ENCODE results near the gene MAP4K4. TPM values are rescaled to one million over a fixed set of nuclear protein-coding genes. Genes with fewer than 3 reads are reported as not detected.

Gene MAP4K4
- total and polyA plus RNA-seq, 3 experiments from 2014 or later = 13.5 to 36.0 (median 30.8) TPM

DNA sequence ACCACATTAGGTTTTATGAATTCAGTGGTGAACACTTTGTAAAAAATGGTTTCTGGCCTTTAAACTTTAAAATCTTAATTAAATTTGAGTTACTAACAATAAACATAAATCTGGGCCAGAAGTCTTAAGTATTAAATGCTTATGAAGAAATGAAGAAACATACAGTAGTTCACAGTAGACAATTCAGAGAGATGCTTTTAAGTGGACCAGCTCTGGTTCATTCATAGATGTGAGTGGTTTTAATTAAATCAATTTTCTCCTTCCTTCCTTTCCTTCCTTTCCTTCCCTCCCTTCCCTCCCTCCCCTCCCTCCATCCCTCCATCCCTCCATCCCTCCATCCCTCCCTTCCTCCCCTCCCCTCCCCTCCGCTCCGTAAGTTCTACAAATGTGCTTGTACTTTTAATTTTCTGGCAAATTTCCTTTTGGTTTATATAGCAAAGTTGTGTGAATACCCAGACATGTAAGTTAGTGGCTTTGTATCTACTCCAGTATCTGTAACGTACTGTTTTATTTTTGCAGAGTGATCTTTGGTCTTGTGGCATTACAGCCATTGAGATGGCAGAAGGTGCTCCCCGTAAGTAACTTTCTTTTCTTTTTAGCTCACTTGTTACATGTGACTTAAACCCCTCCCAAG, 136.5 kb downstream of the MAP4K4 start:
- CTCF ChIA-PET = interaction anchor here (1.7 kb wide), 1 partner anchor 415 kb away, joined by 5 read pairs; no protein-coding TSS in a partner anchor
- H3K4me3 Mint-ChIP-seq = no peak overlapping the region
- Histone ChIP-seq H3K36me3 (ENCODE audit: insufficient read depth, low read length) (peaks cover 39% of the 10 kb centered on the region), H3K27ac (ENCODE audit: low read depth, low read length) (no peak overlapping the region), H3K4me1 (ENCODE audit: insufficient read depth, low read length) (peaks cover 28% of the 10 kb centered on the region), H3K9me3 (ENCODE audit: low read length) (no peaks in the 10 kb centered on the region), H3K27me3 (ENCODE audit: insufficient read depth, low read length, poor library complexity, severe bottlenecking) (no peaks in the 10 kb centered on the region), H3K4me3 (ENCODE audit: low read length) (no peak overlapping the region)
- H3K27me3 Mint-ChIP-seq = no peaks in the 10 kb centered on the region
- no peaks in the 10 kb centered on the region for H3K9me3 Mint-ChIP-seq
- DNase-seq = no peak
- POLR2A ChIA-PET = no interaction called here
- peaks cover 26 to 28% (median 27%) of the 10 kb centered on the region in 3 donors for H3K4me1 Mint-ChIP-seq
- peaks cover 17 to 77% (median 41%) of the 10 kb centered on the region in 3 donors for H3K36me3 Mint-ChIP-seq
- no peak overlapping the region for H3K27ac Mint-ChIP-seq

DNA sequence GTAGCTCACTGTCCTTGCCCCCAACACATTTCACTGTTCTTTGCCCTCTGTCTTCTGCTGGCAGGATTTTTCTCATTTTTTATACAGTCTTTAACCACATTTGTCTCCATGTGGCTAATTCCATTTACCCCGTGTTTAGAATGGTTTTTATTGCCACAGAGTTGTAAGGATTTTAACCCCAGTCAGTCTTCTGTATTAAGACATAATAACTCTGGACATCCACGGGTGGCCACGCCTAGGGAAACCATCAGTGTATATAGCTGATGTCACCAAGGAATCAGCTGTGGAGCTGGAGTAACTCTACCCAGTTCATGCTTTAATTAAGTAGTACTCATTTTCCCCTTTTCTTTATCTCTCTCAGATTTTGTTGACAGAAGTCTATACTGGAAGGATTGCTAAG, 139.8 kb downstream of the MAP4K4 start:
- H3K9me3 Mint-ChIP-seq = no peaks in the 10 kb centered on the region
- no peak for DNase-seq
- Histone ChIP-seq H3K27ac (ENCODE audit: low read depth, low read length) (no peak overlapping the region), H3K36me3 (ENCODE audit: insufficient read depth, low read length) (peaks cover 34% of the 10 kb centered on the region), H3K4me3 (ENCODE audit: low read length) (no peak overlapping the region), H3K9me3 (ENCODE audit: low read length) (no peaks in the 10 kb centered on the region), H3K4me1 (ENCODE audit: insufficient read depth, low read length) (peaks cover 9% of the 10 kb centered on the region), H3K27me3 (ENCODE audit: insufficient read depth, low read length, poor library complexity, severe bottlenecking) (no peaks in the 10 kb centered on the region)
- no peaks in the 10 kb centered on the region for H3K27me3 Mint-ChIP-seq
- POLR2A ChIA-PET = no interaction called here
- peak overlapping the region in 1 of 8 donors; percentile 15 for H3K27ac Mint-ChIP-seq
- H3K36me3 Mint-ChIP-seq = peaks cover 11 to 81% (median 52%) of the 10 kb centered on the region in 3 donors
- H3K4me3 Mint-ChIP-seq = peak overlapping the region in 1 of 7 donors; percentile 0
- CTCF ChIA-PET = interaction anchor here (1.1 to 1.7 kb wide), 3 partner anchors 10 to 419 kb away, joined by 3 to 5 read pairs (median 4); no protein-coding TSS in a partner anchor
- peaks cover 14 to 21% (median 16%) of the 10 kb centered on the region in 3 donors for H3K4me1 Mint-ChIP-seq

DNA sequence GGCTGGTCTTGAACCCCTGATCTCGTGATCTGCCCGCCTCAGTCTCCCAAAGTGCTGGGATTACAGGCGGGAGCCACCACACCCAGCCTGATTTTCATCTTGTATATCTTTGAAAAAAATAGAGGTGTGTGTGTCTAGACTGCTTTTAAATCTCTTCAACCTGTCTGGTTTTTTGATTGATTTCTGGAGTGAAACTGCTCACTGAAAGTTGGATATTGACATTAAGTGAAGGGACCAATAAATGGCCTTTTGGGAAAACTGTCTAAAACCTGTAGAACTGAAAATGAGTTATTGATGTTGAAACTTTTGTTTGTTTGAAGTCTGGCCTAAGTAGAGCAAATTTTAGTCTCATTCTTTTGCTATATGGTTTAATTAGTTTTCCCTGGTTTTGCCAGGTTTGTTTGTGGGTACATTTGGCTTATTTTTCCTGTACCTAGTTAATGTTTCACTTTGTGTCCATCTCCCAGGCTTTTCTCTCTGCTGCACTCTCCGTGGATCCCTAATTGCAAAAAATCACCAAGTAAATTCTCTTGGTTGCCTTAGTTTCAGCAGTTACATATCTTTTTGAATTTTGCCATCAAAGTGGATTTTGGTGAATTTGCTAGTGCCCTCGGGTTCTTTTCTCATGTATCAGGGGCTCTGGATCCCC, 144.3 kb downstream of the MAP4K4 start:
- CTCF ChIA-PET = interaction anchor here (1.8 kb wide), 1 partner anchor 18 kb away, joined by 5 read pairs; no protein-coding TSS in a partner anchor
- H3K36me3 Mint-ChIP-seq = peaks cover 5 to 94% (median 57%) of the 10 kb centered on the region in 3 donors

DNA sequence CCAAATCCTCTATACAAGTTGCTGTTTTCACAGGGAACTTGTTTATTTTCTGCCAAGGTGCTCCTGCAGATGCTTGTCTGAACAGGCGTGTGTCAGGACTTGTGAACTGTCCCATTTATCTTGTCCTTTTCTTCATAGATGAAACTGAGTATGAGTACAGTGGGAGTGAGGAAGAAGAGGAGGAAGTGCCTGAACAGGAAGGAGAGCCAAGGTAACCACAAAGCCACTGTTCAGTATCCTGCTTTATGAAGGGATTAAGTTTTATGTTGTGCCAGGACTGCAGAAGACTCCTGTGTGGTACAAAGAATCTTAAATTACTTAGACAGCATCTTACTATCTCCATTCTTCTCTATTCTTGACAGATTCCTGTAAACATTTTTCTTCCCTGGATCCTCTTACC, 145.0 kb downstream of the MAP4K4 start:
- Histone ChIP-seq H3K36me3 (ENCODE audit: insufficient read depth, low read length) (peaks cover 61% of the 10 kb centered on the region), H3K27ac (ENCODE audit: low read depth, low read length) (no peak overlapping the region), H3K4me1 (ENCODE audit: insufficient read depth, low read length) (peaks cover 16% of the 10 kb centered on the region), H3K4me3 (ENCODE audit: low read length) (no peak overlapping the region), H3K27me3 (ENCODE audit: insufficient read depth, low read length, poor library complexity, severe bottlenecking) (no peaks in the 10 kb centered on the region), H3K9me3 (ENCODE audit: low read length) (no peaks in the 10 kb centered on the region)
- ChIA-PET CTCF (no interaction called here), POLR2A (no interaction called here)
- Mint-ChIP-seq H3K4me1 (peaks cover 23 to 33% (median 25%) of the 10 kb centered on the region in 3 donors), H3K27me3 (no peaks in the 10 kb centered on the region), H3K36me3 (peaks cover 0 to 91% (median 52%) of the 10 kb centered on the region in 3 donors), H3K4me3 (no peak overlapping the region), H3K27ac (peak overlapping the region in 6 of 8 donors; percentile 7 to 69 (median 52)), H3K9me3 (no peaks in the 10 kb centered on the region)
- DNase-seq = no peak

More for the DNA sequence above, 144.3 kb downstream of the MAP4K4 start:
- H3K27ac ChIP-seq (ENCODE audit: low read depth, low read length) = no peak overlapping the region
- Mint-ChIP-seq H3K27me3 (no peaks in the 10 kb centered on the region), H3K4me1 (peaks cover 23 to 33% (median 27%) of the 10 kb centered on the region in 3 donors), H3K4me3 (no peak overlapping the region), H3K9me3 (no peaks in the 10 kb centered on the region), H3K27ac (peak overlapping the region in 5 of 8 donors; percentile 7 to 69 (median 28))
- H3K4me3 ChIP-seq (ENCODE audit: low read length) = no peak overlapping the region
- H3K4me1 ChIP-seq (ENCODE audit: insufficient read depth, low read length) = peaks cover 16% of the 10 kb centered on the region
- H3K9me3 ChIP-seq (ENCODE audit: low read length) = no peaks in the 10 kb centered on the region
- no peak for DNase-seq
- H3K27me3 ChIP-seq (ENCODE audit: insufficient read depth, low read length, poor library complexity, severe bottlenecking) = no peaks in the 10 kb centered on the region
- peaks cover 61% of the 10 kb centered on the region for H3K36me3 ChIP-seq (ENCODE audit: insufficient read depth, low read length)
- POLR2A ChIA-PET = no interaction called here

DNA sequence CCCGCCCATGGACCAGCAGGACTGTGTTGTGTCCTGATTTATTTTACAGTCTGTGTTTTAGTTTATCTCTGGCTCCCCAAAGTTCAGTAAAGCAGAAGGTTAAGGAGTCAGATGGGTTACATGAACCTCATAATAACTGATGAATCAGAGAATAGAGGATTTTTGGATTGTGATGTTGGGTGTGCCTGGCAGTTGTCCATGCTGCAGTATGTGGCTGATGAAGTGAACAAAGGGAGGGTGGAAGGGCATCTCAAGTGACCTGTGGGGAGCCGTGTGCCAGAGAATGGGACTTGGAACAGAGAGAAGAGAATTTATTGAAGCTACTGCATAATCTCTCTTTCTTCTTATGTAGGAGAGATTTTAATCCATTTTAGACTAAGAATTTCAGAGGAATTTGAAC, 145.5 kb downstream of the MAP4K4 start:
- Mint-ChIP-seq H3K27ac (peak overlapping the region in 6 of 8 donors; percentile 8 to 85 (median 43)), H3K4me1 (peaks cover 23 to 33% (median 25%) of the 10 kb centered on the region in 3 donors), H3K27me3 (no peaks in the 10 kb centered on the region), H3K9me3 (no peaks in the 10 kb centered on the region), H3K36me3 (peaks cover 0 to 90% (median 50%) of the 10 kb centered on the region in 3 donors), H3K4me3 (no peak overlapping the region)
- no peak for DNase-seq
- Histone ChIP-seq H3K4me1 (ENCODE audit: insufficient read depth, low read length) (peaks cover 16% of the 10 kb centered on the region), H3K9me3 (ENCODE audit: low read length) (no peaks in the 10 kb centered on the region), H3K27me3 (ENCODE audit: insufficient read depth, low read length, poor library complexity, severe bottlenecking) (no peaks in the 10 kb centered on the region), H3K27ac (ENCODE audit: low read depth, low read length) (no peak overlapping the region), H3K36me3 (ENCODE audit: insufficient read depth, low read length) (peaks cover 56% of the 10 kb centered on the region), H3K4me3 (ENCODE audit: low read length) (no peak overlapping the region)
- ChIA-PET POLR2A (no interaction called here), CTCF (no interaction called here)

DNA sequence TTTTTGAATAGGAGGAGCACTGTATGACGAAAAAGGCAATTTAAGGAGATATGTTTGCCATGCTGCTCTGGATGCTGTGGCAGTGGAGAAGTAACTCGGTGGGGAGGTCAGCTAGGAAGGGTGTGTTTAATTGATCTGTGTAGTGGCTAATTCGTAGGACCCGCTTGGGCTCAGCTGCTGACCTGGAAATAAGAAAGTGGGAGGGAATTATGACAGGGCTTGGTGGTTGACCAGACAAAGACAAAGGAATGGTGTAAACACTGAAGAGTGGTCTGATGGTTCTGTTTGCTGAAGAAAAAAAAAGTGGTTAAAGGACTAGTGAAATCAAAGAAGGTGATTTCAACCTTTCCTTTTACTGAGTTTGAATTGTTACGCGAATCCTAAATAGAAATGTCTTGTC, 146.0 kb downstream of the MAP4K4 start:
- Mint-ChIP-seq H3K36me3 (peaks cover 0 to 88% (median 46%) of the 10 kb centered on the region in 3 donors), H3K27me3 (no peaks in the 10 kb centered on the region), H3K4me1 (peaks cover 23 to 33% (median 25%) of the 10 kb centered on the region in 3 donors), H3K4me3 (no peak overlapping the region), H3K9me3 (no peaks in the 10 kb centered on the region), H3K27ac (peak overlapping the region in 2 of 8 donors; percentile 0 to 85)
- Histone ChIP-seq H3K36me3 (ENCODE audit: insufficient read depth, low read length) (peaks cover 55% of the 10 kb centered on the region), H3K27me3 (ENCODE audit: insufficient read depth, low read length, poor library complexity, severe bottlenecking) (no peaks in the 10 kb centered on the region), H3K27ac (ENCODE audit: low read depth, low read length) (no peak overlapping the region), H3K4me1 (ENCODE audit: insufficient read depth, low read length) (peaks cover 16% of the 10 kb centered on the region), H3K9me3 (ENCODE audit: low read length) (no peaks in the 10 kb centered on the region), H3K4me3 (ENCODE audit: low read length) (no peak overlapping the region)
- ChIA-PET CTCF (no interaction called here), POLR2A (no interaction called here)
- DNase-seq = no peak

DNA sequence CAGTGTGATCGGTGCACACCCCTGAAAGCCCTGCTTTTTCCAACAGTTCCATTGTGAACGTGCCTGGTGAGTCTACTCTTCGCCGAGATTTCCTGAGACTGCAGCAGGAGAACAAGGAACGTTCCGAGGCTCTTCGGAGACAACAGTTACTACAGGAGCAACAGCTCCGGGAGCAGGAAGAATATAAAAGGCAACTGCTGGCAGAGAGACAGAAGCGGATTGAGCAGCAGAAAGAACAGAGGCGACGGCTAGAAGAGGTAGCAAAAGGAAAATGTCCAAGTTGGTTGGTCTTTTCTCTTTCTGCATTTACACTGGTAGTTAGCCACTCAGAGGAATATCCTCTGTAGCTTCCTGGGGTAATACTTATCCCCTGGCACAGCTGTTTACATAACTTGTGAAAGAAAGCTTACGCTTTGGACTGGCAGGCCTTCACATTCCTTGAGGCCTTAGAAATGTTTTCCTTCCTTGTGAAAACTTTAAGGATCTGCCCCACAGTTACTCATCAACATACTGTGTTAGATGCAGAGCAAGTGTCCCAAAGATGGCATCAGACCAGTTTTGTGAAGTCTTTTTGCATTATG, 146.6 kb downstream of the MAP4K4 start:
- Mint-ChIP-seq H3K4me1 (peaks cover 23 to 33% (median 27%) of the 10 kb centered on the region in 3 donors), H3K27me3 (no peaks in the 10 kb centered on the region), H3K27ac (peak overlapping the region in 3 of 8 donors; percentile 23 to 40 (median 40)), H3K9me3 (no peaks in the 10 kb centered on the region), H3K4me3 (no peak overlapping the region), H3K36me3 (peaks cover 0 to 88% (median 50%) of the 10 kb centered on the region in 3 donors)
- H3K27me3 ChIP-seq (ENCODE audit: insufficient read depth, low read length, poor library complexity, severe bottlenecking) = no peaks in the 10 kb centered on the region
- POLR2A ChIA-PET = no interaction called here
- no peak for DNase-seq
- H3K27ac ChIP-seq (ENCODE audit: low read depth, low read length) = no peak overlapping the region
- no peak overlapping the region for H3K4me3 ChIP-seq (ENCODE audit: low read length)
- CTCF ChIA-PET = no interaction called here
- H3K36me3 ChIP-seq (ENCODE audit: insufficient read depth, low read length) = peaks cover 55% of the 10 kb centered on the region
- H3K4me1 ChIP-seq (ENCODE audit: insufficient read depth, low read length) = peaks cover 16% of the 10 kb centered on the region
- H3K9me3 ChIP-seq (ENCODE audit: low read length) = no peaks in the 10 kb centered on the region

DNA sequence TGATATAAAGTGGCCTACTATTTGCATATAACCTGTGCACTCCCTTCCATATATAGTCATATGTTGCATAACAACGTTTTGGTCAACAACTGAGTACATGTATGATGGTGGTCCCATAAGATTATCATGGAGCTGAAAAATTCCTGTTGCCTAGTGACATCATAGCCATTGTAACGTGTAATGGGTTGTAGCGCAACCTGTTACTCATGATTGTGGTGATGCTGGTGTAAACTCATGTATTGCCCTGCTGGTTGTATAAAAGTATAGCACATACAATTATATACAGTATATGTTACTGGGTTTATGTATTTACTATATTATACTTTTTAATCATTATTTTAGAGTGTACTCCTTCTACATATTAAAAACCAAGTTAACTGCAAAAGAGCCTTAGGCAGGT, 149.5 kb downstream of the MAP4K4 start:
- POLR2A ChIA-PET = no interaction called here
- H3K36me3 Mint-ChIP-seq = peaks cover 0 to 81% (median 33%) of the 10 kb centered on the region in 3 donors
- peaks cover 42% of the 10 kb centered on the region for H3K36me3 ChIP-seq (ENCODE audit: insufficient read depth, low read length)

More for the DNA sequence above, 149.5 kb downstream of the MAP4K4 start:
- H3K9me3 Mint-ChIP-seq = no peaks in the 10 kb centered on the region
- Histone ChIP-seq H3K27me3 (ENCODE audit: insufficient read depth, low read length, poor library complexity, severe bottlenecking) (no peaks in the 10 kb centered on the region), H3K27ac (ENCODE audit: low read depth, low read length) (no peak overlapping the region), H3K4me1 (ENCODE audit: insufficient read depth, low read length) (peaks cover 11% of the 10 kb centered on the region), H3K4me3 (ENCODE audit: low read length) (no peak overlapping the region), H3K9me3 (ENCODE audit: low read length) (no peaks in the 10 kb centered on the region)
- H3K4me3 Mint-ChIP-seq = no peak overlapping the region
- H3K27ac Mint-ChIP-seq = no peak overlapping the region
- H3K4me1 Mint-ChIP-seq = peaks cover 11 to 23% (median 20%) of the 10 kb centered on the region in 3 donors
- DNase-seq = no peak
- H3K27me3 Mint-ChIP-seq = no peaks in the 10 kb centered on the region
- CTCF ChIA-PET = no interaction called here

Data from CD8-positive, alpha-beta memory T cell (primary cell).